HG03159 (cell line): ENCODE results near the gene NDUFA11.

ENCODE experiments used
- ATAC-seq: cut with Tn5 transposase; IDR thresholded peaks from one replicate; pipeline ENCODE4 v1.9.1; 2021; ENCODE audit warnings: mild to moderate bottlenecking, moderate library complexity; ENCODE audit not compliant: unreplicated experiment

Gene NDUFA11

DNA sequence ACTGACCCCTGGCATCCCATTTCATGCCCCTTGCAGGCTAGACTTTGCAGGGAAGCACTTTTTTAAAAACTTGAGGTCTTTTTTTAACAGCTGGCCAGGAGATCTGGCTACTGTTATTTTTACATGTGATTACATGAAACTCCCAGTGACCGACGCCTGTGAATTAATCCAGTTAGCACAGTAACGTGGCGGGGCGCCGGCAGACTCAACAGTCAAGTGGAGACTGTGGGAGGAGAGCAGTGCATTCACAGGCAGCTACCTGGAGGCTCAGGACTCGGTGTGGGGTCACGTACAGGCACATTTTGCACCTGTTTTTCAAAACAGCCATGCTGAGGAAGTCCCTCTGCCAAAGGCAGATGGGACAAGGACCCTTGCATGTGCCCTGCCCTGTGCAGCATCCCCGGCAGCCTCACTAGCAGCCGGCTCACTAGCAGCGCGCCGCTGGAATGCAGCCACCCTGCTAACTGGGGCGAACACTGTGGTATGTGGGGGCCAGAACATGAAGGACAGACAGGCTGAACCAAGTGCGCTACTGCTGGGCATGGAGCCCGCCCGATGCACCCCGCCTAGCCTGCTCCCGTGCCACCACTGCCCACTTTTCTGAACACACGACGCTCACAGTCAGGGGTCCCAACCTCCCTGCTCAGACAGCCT is 29.1 kb upstream of the NDUFA11 start:
- no peak for ATAC-seq

DNA sequence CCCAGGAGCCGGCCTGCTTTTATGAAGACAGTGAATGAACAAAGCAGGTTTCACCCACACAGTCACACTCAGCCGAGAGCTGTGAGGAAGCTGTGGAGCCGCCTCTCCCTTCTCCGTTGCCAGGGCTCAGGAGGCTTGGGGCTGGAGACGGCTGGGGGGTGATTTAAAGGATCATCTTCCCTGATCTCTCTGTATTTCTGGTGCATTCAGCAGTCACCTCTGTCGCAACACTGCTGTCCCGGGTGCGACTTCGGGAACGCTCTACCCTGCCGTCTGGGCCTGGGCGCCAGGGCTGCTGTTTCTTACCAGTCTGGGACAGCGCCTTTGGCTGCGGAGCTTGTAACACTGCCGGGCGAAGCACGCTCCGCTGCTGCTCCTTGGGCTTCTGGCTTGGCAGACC is 28.6 kb upstream of the NDUFA11 start:
- ATAC-seq = no peak

DNA sequence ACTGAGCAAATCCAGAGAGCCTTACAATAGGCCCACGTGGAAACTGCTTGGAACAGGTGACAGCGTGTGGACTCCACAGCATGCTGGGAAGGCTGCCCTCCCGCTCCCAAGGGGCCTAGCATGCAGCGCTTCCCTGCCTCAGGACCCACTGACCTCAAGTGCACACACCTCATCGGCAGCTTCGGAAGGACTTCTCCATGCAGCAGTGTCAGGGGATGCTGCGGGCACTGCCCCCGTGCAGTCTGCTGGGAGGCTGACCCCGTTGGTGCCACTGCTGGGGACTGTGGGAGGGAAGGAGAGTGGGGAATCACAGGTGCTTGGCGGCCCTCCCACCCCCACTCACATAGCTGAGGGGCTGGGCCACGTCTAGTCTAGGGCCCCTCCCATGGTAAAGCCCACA is 27.7 kb upstream of the NDUFA11 start:
- ATAC-seq = no peak

DNA sequence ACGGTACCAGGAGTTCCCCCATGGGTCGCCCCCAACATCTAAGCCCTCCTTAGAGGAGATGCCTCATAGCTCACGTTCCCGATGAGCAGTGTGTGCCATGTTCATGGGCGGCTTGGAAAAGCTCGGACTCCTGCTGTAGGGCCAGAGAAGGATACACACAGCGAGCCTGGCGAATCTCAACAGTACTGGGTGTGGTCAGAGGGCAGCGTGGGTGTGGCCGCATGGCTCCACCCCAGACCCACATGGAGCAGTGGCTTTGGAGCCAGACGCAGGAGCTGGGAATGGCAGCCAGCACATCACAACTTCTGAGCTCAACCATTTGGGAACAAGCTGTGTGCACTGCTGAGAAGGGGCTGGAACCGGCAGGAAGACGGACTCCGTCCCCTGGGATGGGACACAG is 26.0 kb upstream of the NDUFA11 start:
- no peak for ATAC-seq

DNA sequence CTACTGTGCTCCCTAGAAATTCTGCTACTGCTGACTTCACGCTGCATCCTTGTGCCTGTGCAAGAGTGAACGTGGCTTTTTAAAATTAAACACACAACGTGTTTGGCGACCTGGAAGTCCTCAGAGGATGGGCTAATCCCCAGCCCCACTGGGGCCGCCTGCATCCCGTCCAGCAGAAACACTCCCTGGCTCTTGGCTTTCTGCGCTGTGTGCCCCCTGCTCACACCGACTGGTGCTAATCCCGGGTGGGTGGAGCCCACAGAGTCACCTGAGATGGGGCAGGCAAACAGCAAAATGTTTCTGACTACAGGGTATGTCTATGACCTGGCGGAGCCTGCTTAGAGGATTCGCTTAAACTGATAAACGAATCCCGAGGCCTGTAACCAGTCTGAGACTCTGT is 25.6 kb upstream of the NDUFA11 start:
- ATAC-seq = no peak

DNA sequence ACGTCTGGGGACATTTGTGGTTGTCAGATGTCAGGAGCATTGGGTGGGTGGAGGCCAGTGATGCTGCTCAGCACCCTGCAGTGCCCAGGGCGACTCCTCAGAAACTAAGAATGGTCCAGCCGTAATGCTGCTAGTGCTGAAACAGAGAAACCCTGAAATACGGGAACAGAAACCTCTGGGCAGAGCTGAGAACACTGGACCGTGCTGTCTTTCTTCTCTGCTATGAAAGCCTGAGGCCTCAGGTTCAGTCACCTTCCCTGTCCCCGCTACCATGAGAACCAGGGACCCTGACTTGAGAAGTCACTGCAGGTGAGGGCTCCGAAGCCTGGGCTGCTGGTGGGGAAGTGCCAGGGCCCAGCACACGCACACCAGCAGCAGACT is 23.8 kb upstream of the NDUFA11 start:
- ATAC-seq = peak; percentile 63

DNA sequence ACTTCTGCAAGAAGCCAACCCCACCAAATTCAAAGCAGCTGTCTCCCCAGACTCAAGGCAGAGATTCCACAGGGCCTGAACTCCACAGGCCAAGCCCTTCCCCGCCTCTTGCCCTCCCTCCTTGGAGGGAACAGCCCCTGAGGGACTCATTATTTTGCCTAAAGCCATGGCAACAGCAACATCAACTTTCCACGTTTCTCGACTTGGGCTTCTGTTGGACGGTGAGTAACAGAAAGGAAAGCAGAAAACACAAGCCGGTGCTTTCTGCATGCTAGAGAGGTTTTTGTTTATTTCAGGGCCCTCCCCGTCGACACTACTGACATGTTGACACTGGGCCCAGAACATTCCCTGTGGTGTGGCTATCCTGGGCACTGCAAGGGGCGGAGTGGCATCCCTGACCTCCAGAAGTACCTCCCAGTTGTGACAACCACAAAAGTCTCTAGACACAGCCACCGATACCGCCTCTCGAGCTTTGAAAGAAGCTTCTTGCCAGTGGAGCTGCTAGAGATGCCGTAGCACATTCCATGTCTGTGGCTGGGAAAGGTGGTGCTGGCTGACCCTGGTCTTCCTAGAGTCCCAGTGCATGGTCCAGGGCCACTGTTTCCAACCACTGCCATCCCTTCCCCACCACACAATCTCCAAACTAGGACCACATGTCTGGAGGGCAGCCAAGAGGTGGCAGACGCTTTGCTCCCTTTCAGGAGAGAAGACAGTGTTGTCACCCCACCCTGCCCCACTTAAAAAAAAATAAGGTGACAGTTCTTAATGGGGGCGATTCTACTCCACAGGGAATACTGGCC is 23.3 kb upstream of the NDUFA11 start:
- ATAC-seq = no peak

DNA sequence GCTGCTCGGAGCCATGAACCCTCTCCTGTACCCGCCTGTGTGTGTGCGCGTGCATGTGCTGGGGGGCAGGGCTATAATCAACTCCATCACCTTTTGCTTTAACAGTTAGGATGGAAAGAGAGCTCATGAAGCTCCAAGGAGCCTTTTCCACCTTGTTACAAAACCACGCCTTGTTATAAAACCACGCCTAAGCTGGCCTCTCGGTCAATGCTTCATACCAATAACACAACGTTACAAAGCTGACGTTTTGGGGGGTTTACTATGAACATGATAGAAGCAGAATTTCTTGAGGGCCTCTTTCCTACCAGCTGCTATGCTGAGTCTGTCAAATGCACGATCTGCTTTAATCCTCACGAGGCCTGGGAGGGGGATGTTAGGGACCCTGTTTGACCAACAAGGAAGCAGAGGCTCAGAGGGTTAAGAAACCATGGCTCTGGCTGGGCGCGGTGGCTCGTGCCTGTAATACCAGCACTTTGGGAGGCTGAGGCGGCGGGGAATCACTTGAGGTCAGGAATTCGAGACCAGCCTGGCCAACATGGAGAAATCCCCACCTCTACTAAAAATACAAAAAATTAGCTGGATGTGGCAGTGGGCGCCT is 22.3 kb upstream of the NDUFA11 start:
- no peak for ATAC-seq

DNA sequence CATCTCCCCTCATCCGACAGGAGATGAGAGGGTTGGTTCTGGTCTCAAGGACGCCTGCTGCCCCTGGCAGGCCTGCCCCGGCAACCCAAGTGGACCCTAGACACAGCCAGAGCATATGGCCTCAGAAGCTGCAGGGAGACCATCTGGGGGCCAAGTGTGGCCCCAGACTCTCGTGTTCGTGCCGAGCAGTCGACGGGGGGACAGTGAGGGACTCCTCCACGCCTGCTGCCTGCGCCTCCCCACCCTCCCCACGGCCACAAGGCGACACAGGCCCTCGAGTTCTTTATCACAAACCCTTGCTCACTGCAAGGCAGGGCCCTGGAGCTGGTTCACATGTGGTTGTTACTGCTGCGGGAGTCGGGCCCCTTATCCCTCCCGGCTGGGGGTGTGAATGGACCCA is 19.8 kb upstream of the NDUFA11 start:
- no peak for ATAC-seq

DNA sequence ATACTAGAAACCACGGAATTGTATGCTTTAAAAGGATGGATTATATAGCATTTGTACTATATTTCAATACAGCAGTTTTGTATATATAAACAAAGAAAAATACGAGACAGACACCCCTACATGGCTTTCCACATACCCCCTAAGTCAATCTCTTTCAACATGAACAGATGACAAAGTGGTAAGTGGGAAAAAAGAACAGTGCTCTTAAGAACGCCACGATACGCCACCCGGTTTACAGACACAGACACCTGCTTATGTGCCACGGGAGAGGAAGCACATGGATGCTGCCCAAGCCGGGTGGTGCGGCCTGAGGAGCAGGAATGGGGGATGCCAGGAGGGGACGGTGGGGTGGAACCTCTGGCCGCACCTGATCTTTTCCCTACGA is 18.6 kb upstream of the NDUFA11 start:
- ATAC-seq = no peak

DNA sequence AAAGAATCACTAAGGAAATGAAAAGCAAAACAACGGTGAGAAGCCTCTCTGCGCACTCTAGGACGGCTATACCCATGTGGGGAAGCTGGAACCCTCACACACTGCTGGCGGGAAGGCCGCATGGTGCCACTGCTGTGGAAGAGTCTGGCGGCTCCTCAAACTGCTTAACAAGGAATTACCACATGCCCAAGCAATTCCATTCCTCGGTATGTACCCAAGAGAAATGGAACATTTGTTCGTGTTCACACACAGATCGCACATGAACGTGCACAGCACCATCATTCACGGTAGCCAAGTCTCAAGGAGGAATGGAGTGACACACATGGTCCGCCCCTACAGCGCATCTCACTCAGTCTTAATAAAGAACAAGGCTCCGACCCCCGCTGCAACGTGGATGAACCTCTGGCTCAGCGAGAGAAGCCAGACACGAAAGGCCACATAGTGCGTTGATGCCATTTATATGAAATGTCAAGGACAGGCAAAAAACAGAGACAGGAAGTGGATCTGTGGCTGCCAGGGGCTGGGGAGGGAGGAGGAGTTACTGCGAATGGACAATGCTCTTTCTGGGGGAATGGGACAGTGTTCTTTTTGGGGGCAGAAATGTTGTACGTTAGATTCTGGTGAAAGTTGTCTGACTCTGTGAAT is 18.0 kb upstream of the NDUFA11 start:
- no peak for ATAC-seq

DNA sequence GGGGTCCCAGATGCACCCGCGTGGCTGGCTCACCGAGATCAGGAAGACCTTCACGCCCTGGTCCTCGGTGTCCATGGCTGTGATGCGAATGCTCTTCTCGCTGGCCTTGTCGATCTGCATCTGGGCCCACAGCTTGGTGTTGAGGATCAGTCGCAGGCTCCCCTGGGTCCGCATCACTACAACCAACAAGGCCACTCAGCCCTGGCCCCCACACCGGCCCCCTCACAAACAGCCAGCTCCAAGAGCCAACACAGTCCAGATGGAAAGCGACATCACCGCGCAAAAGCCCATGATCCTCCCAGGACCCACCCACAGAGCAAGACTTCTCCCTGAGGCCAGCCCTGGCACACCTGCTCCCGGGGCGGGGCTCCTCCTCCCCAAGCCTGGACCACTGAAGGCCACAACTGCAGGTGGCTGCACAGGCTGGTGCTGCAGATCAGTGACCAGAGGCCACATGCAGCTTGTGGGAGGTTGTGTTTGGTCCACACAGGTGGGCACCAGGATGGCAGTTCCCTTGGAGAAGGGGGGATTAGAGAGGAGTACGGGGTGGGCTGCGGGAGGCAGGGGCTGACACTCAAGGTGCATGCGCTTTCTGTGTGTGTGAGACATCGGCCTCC is 15.0 kb upstream of the NDUFA11 start:
- ATAC-seq = no peak

DNA sequence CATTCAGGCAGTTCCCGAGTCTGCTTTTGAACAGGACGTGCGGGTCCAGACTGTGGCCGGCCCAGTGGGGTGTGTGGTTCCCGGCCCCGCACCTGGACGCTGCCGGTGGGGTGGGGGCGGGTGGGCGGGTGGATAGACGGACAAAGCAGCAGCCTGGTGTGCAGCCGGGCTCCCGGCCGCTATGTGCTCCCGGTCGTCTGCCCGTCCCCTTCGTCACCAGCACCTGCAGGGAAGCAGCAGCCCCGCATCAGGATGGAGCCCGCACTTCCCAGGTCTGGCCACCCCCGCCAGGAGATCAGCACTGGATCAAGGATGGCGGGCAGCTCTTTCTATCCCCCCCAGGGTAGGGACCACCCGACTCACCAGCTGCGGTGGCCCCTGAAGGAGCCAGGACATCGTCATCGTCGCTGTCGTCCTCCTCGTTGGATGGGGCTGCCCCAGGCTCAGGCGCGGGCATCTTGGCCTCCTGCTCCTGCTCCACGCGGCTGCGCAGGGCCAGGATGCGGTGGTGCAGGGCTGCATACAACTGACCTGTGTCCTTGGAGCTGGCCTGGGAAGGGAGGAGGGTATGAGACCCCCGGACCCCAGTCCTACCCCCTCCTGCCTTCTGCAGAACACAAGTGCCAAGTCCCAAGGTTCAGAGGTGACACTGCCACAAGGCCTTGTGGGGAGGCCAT is 14.0 kb upstream of the NDUFA11 start:
- ATAC-seq = no peak

DNA sequence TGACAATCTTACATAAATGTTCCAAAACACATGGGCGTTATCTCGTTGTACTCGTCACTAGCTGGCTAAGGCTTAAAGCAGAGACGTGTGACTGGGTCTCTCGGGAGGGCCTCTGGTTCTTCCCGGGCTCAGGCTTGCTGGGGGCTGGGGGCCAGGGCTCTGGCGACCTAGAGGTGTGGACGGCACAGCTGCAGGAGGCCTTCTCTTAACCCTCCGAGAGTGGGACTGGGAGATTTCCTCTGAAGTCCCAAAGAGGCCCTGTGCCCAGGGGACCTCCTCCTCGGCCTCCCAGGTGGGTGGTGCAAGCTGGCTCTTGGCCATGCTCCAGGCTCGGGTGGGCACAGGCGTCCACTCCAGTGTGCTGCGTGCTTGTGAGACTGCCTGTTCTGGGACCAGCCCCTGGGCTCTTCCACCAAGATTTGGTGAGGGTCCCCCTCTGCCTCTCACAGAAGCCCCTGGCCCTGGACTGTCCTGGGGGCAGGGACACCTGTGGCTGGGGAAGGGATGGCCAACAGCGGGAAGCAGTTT is 12.7 kb upstream of the NDUFA11 start:
- no peak for ATAC-seq

DNA sequence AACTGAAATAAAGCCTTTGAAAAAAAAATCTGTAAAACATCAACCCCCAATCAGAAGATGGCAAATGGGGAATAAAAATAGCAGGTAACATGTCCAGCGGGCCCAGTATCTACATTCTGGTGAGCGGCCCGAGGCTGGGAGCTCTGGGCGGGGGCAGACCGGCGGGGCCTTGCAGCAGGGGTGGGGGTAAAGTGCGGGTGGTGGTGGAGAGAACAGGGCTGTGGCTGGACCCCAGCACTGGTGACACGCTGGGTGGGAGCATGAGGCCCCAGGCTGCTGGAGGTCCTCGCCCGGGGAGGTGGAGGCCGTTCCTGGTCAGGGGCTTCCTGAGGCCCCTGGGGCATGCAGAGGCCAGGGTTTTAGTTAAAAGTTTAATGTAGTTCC is 12.2 kb upstream of the NDUFA11 start:
- ATAC-seq = no peak

DNA sequence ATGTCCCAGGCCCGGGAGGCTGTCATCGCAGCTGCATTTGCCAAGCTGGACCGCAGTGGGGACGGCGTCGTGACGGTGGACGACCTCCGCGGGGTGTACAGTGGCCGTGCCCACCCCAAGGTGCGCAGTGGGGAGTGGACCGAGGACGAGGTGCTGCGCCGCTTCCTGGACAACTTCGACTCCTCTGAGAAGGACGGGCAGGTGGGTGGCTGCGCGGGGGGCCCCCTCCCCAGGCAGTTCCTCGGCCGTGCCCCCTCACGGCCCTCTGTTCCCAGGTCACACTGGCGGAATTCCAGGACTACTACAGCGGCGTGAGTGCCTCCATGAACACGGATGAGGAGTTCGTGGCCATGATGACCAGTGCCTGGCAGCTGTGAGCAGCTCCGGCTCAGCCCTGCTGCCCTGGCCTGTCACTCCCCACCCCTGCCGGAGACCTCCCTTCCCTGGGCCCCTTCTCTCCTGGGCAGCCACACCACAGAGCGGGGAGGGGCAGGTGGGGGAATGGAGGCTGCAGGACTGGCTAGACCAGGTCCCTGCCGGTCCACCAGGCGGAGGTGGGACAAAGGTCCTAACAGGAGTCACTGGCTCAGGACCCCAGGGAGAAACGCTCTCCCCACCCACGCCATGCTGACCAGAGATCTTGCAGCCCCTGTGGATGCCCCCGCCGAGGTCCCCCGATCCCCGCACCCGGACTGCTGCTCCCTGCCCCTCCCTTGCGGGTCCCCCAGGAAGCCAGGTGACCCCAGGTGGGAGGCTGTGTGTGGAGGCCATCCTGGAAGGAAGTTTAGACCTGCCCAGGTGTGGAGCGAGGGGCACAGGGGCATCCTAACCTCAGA is 11.6 kb upstream of the NDUFA11 start:
- no peak for ATAC-seq

DNA sequence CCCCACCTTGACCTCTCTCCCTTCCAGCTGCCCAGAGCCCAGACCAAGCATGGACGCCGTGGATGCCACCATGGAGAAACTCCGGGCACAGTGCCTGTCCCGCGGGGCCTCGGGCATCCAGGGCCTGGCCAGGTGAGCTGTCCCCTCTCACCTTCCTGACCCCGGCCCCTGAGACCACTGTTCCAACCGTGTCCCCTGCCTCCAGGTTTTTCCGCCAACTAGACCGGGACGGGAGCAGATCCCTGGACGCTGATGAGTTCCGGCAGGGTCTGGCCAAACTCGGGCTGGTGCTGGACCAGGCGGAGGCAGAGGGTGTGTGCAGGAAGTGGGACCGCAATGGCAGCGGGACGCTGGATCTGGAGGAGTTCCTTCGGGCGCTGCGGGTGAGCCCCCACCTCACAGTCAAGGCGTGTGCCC is 10.8 kb upstream of the NDUFA11 start:
- no peak for ATAC-seq

DNA sequence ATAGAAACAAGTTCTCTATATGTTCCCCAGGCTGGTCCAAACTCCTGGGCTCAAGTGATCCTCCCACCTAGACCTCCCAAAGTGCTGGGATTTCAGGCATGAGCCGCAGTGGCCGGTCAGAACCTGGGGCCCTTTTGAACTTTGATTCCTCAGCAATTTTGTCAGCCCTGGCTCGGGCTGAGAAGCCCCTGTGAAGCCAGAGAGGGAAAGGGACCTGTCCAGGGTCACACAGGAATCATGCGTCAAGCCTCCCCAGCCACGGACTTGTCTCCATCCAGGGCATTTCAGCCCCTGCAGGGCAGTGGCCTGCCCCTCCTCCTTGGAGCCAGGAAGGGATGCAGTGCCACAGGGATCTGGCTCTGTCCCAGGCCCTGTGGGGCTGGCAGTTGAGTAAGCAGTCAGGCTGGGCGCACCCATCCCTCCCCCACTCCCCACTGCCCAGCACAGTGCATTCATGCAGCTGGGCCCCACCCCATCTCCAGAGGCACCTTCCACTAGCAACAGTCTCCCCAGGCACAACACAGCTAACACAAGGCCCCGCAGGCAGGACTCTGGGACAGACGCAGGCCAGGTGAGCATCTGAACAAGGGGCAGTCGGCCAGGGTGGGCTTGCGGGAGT is 10.3 kb upstream of the NDUFA11 start, which contains the start of gene CAPS:
CAPS (plus strand) TSS at position 516 of the 619 bp plus-strand sequence. CDS start 153 bp downstream, outside the sequence.
- no peak for ATAC-seq

DNA sequence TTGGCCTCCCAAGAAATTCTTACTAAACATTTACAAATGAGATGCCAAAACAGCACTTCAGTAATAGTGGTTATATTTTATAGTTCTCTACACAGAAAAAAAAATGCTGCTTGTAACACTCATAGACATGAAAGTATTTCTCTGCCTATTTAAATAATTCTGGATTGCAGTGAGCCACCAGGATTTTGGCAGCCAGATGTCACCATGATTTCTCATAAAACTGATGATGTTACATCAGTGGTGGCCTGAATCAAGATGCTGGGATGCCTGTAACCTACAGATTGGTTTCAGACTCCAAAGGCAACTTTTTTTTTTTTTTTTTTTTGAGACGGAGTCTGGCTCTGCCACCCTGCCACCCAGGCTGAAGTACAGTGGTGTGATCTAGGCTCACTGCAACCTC is 7.8 kb upstream of the NDUFA11 start:
- ATAC-seq = no peak
